GM19455 (cell line): Measurements from ENCODE around the gene LIMS1.
"Not testable (repeated sequence)": the region's sequence is repeated elsewhere in the genome, so short reads cannot be mapped to it uniquely, and the experiment has no call there.

ENCODE experiments used
- ATAC-seq: cut with Tn5 transposase; IDR thresholded peaks from one replicate; pipeline ENCODE4 v1.9.1; 2021; ENCODE audit not compliant: unreplicated experiment

The LIMS1 gene, protein sequence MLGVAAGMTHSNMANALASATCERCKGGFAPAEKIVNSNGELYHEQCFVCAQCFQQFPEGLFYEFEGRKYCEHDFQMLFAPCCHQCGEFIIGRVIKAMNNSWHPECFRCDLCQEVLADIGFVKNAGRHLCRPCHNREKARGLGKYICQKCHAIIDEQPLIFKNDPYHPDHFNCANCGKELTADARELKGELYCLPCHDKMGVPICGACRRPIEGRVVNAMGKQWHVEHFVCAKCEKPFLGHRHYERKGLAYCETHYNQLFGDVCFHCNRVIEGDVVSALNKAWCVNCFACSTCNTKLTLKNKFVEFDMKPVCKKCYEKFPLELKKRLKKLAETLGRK

GRCh38 chr2:108533832-108534583, at the start of gene LIMS1:
TSS of gene LIMS1 (plus strand) at chr2:108534470. CDS start at chr2:108534563, 93 bp downstream.
- ATAC-seq, result peak; percentile 89

DNA sequence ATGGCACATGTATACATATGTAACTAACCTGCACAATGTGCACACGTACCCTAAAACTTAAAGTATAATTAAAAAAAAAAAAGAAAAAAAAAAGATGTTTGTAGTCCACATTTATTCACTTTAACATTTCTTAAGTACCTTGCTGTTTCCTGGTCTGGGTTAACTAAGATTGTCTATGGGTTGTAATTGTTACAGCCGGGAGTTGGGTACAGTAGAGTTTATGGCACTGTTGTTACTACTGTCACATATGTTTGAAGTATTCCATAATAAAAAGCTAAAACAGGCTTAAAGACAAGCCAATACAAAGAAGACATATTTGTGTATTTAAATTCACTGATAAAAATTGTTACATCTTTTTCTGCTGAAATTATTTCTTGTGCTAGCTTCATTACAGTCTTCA, 49.0 kb upstream of the LIMS1 start:
- no peak for ATAC-seq

- ATAC-seq, result no peak
Measured at GRCh38 chr2:108490506-108491122, 43.7 kb upstream of the LIMS1 start.

- no peak for ATAC-seq
Measured at GRCh38 chr2:108491848-108492247, 42.4 kb upstream of the LIMS1 start.

GRCh38 chr2:108492364-108492763, 41.9 kb upstream of the LIMS1 start:
- ATAC-seq, result no peak

- ATAC-seq, result not testable (repeated sequence)
Measured at GRCh38 chr2:108496167-108496566, 38.1 kb upstream of the LIMS1 start.

DNA sequence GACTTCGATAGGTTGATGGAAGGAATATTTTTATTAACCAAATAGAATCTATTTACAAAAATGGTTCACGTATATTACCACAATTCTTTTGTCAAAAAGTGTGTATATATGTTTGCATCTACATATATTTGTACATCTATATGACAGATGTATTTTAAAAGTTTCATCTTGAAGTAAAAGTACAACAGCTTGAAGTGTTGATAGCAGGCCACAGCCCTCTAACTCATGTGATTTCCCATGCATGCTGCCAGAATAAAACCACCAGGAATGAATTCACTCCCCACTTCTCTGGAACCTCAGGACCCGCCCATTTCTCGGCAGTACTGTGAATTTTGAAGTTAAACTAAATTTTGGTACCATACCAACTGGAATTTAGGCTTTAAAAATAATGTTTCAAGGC, 26.6 kb upstream of the LIMS1 start:
- not testable (repeated sequence) for ATAC-seq

DNA sequence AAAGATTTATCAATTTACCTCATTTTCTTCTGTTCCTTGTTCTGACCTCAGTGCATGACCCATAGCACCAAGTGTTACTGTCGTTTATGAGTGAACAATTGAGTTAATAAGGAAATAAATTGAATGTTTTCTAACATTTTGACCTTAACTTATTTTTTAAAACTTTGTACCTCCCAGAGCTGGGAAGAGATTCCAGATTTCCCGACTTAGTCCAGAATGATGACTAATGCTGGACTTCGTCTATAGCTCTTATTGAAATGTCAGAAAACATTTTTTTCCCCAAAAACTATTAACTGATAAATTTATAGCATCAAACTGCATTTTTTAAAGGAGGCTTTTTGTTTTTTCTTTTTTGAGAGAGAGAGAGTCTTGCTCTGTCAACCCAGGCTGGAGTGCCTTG, 21.8 kb upstream of the LIMS1 start:
- not testable (repeated sequence) for ATAC-seq

DNA sequence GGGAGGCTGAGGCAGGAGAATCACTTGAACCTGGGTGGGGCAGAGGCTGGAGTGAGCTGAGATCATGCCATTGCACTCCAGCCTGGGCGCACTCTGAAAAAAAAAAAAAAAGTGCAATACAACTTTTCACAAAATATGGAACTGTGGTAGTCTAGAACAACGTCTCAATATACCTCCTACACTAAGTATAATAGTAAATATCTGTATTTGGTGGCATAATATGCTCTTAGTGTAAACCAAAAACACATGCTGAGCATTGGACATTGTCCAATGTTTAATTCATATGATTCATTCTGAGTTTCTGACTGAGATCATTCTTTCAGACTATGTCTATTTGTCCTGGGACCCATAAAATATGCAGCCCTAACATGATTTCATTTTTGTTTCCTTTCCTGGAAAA, 19.8 kb upstream of the LIMS1 start:
- not testable (repeated sequence) for ATAC-seq

DNA sequence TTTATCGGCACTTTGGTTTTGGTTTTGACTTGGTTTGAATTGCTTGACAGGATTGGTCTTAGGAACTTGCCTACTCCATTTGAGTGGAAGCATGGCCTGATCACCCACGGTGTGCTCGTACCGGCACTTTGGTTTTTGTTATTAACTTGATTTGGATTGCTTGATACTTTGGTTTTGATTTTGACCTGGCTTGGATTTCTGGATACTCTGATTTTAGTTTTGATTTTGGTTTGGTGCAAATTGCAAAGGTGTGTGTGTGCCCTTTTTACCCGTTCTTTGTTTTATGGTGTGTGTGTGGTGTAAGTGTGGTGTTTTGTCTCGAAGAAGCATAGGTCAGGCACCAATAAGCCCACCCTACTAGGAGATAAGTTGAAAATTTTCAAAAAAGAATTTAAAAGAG, 9.6 kb upstream of the LIMS1 start:
- not testable (repeated sequence) for ATAC-seq

- not testable (repeated sequence) for ATAC-seq
Measured at GRCh38 chr2:108525258-108525657, 9.0 kb upstream of the LIMS1 start.

GRCh38 chr2:108531674-108532055, 2.6 kb upstream of the LIMS1 start:
- no peak for ATAC-seq

DNA sequence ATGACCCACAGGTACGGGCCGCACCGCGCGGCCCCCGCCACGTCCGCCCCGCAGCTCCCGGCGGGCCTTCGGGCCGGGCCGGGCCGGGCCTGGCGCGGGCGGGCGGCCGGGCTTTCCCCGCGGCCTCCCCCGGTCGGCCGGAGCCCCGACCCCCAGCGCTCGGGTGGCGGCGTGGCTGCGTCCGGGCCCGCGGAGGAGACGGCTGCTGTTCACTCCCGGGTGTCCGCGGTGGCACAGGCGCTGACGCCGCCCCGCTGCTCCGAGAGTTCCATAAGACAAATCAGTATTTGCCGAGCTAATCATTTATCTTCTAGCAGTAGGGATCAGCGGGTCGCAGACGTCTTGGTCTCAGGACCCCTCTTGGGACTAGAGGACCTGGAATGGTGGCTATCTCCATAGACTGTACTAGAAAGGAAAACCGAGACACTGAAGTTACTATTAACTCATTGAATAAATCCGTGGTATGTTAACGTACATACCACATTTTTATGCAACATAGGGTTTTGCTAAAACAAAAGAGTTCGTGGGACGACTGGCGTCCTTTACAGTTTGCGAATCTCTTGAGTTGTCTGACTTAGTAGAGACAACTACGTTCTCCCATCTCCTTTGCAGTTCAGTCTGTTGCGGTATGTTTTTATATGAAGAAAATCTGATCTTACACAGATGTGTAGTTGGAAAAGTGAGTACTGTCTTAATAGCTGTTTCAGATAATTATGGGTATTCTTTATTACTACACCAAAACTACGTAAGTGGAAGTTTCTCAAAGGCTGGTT, 500 bp downstream of the LIMS1 start:
- peak; percentile 39 for ATAC-seq

DNA sequence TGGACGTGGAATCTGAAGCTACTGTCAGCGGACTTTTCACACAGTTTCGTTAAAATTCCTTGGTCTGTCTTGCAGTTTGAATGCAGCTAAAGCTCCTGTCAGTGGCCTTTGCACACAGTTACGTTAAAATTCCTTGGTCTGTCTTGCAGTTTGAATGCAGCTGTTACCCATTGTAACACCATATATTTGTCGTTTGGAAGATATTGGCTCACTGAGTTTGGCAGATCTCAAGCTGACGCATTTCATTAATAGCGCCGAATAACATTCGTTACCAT, 1.0 kb downstream of the LIMS1 start:
- no peak for ATAC-seq

DNA sequence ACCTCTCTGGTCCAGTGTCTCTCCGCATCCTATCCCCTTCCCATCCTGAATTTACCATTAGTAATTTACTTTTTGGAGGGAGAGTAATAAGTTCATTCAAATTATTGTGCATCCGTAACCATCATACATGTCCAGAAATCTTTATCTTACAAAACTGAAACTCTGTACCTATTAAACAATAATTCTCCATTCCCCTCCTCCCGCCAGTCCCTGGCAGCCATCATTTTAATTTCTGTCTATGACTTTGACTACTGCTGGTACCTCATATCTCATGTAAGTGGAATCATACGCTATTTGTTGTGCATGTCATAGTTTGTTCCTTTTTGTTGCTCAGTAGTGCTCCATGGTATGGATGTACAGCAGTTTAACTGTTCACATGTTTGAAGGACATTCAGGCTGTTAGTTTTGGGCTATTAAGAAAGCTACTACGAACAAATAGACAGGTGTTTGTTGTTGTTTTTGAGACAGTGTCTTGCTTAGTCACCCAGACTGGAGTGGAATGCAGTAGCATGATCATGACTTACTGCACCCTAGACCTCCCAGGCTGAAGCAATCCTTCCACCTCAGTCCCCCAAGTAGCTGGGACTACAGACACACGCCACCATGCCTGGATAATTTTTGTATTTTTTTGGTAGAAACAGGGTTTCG, 2.0 kb downstream of the LIMS1 start:
- no peak for ATAC-seq

- ATAC-seq, result no peak
Measured at GRCh38 chr2:108536911-108537310, 2.6 kb downstream of the LIMS1 start.

GRCh38 chr2:108538000-108538625, 3.8 kb downstream of the LIMS1 start:
- no peak for ATAC-seq

DNA sequence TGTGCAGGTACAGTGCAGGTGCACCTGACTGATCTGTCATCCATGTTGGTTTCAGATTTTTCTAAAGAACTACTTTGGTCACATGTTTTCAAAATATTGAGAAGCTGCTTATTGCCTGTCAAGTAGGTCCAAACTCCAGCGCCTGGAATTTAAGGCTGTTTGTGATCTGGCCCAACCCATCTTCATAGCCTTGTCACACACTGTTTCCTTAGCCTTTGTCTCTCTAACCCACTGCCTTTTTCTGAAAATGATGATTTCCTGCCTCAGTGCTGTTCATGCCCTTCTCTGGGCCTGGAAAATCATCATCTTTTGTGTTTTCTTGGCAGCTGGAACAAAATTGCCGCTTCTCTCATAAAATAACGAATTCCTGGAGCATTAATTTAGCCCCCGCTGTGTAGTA, 7.2 kb downstream of the LIMS1 start:
- no peak for ATAC-seq

DNA sequence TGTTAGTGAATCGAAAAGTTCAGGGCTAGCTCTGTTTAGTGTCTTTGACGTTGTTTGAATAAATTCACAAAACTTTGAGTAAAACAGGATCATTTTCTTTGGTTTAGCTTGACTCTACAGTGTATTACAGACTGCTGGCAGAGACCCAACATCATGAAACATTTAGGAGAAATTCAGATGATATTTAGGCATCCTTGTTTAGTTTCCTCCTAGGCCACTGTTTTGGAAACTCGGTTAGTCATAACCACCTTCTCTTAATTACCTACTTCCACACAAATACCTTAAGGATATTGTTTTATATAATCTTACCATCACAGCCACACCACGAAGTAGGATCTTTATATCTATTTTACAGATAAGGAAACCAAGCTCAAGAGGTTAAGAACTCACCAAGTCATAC, 7.8 kb downstream of the LIMS1 start:
- no peak for ATAC-seq

DNA sequence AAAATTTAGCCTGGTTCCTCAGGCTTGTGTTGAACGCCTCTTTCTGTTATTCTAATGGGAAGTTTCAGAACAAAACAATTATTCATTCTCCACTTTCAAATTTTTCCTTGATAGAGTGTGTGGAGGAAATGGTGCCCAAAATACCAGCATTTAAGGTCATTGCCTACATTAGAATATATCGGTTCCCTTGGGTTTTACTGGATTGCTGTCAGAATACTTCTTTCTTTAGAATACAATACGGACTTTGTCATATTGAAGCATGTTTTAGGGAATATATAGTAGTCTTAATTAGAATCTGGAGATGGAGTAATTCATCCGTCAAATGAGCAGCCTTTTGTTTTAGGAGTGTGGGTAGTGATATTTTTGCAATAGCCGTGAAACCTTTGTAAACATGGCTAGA, 13.3 kb downstream of the LIMS1 start:
- ATAC-seq, result no peak
